ENCODE data around the gene UGT1A6. TPM values are rescaled to one million over a fixed set of nuclear protein-coding genes. Genes with fewer than 3 reads are reported as not detected.

UGT1A6 gene
- polyA plus RNA-seq, 2 of the 4 experiments (the other 2 are of a cell fraction) = 2.5 to 3.5 TPM

- no peak for TF ChIP-seq ELK1 (IDR thresholded peaks at IDR 0.05; ENCODE audit: low read depth, low read length)
- TF ChIP-seq MAX (IDR thresholded peaks at IDR 0.05) = no peak
- TF ChIP-seq CBX2 (IDR thresholded peaks at IDR 0.05; ENCODE audit: borderline replicate concordance, low read depth) = no peak
- no peak for TF ChIP-seq HEYL (CRISPR knock-in tag; IDR thresholded peaks at IDR 0.05)
- no peak for TF ChIP-seq NPAS2 (CRISPR knock-in tag; IDR thresholded peaks at IDR 0.05; ENCODE audit: borderline replicate concordance)
- TF ChIP-seq NFE2L2 (conservative IDR thresholded peaks at IDR 0.05; ENCODE audit: low read length) = no peak
- TF ChIP-seq HOXB5 (CRISPR knock-in tag; IDR thresholded peaks at IDR 0.05) = no peak
- TF ChIP-seq CEBPB (IDR thresholded peaks at IDR 0.05) = no peak
- TF ChIP-seq, protein P1, sequence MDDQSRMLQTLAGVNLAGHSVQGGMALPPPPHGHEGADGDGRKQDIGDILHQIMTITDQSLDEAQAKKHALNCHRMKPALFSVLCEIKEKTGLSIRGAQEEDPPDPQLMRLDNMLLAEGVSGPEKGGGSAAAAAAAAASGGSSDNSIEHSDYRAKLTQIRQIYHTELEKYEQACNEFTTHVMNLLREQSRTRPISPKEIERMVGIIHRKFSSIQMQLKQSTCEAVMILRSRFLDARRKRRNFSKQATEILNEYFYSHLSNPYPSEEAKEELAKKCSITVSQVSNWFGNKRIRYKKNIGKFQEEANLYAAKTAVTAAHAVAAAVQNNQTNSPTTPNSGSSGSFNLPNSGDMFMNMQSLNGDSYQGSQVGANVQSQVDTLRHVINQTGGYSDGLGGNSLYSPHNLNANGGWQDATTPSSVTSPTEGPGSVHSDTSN (IDR thresholded peaks at IDR 0.05) = no peak
Measured at GRCh38 chr2:233740870-233741269, 48.2 kb downstream of the UGT1A6 start (continued).

DNA sequence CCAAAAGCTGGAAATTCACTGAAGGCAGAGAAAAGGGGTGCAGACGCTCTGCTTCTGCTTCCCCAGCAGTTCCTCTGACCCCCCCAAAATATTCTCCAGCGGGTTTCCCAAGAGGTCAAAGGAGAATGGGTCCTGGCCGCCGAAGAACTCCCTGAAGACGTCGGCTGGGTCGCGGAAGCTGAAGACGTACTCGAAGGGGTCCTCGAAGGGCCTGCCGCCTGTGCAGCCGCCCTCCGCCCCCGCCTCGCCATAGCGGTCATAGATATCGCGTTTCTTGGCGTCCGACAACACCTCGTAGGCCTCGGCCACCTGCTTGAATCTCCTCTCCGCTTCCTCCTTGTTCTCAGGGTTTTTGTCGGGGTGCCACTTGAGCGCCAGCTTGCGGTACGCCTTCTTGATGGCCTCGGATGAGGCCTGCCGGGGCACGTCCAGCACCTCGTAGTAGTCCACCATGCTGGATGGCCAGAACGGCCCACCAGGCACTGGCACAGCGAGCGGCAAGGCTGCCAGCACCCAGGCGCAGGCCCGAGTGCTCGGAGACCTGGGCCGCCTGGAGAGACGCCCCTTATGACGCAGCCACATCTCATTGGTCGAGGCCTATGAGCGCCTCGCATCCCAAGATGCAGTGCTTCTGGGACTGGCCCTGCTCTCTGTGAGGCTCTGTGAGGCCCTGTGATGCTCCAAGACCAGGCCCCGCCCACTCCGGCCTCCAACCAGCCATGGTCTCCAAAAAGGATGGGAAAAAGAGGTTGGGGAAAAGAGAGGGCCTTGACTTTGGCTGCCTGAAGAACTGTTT lies 51.0 kb downstream of the UGT1A6 start:
- DNase-seq (ENCODE audit: low read depth in 1 of 2, low spot score in 1 of 2) (no peak), FAIRE-seq (no peak), ATAC-seq (no peak)
- 94% methylated on average over 38 of the region's 46 CpGs for WGBS (ENCODE audit: missing lambda C conversion rate)
- TF ChIP-seq, protein P2, sequence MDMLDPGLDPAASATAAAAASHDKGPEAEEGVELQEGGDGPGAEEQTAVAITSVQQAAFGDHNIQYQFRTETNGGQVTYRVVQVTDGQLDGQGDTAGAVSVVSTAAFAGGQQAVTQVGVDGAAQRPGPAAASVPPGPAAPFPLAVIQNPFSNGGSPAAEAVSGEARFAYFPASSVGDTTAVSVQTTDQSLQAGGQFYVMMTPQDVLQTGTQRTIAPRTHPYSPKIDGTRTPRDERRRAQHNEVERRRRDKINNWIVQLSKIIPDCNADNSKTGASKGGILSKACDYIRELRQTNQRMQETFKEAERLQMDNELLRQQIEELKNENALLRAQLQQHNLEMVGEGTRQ (IDR thresholded peaks at IDR 0.05) = no peak
- TF ChIP-seq GATA3 (IDR thresholded peaks at IDR 0.05; ENCODE audit: borderline replicate concordance) (no peak), MAFK (IDR thresholded peaks at IDR 0.05; ENCODE audit: partially characterized antibody) (no peak), JUNB (IDR thresholded peaks at IDR 0.05) (no peak), CEBPB (IDR thresholded peaks at IDR 0.05) (no peak), SREBF2 (IDR thresholded peaks at IDR 0.05) (no peak), BHLHE40 (IDR thresholded peaks at IDR 0.05; ENCODE audit: low read depth, low read length) (no peak), CBX8 (IDR thresholded peaks at IDR 0.05) (no peak), POLR2AphosphoS2 (conservative IDR thresholded peaks at IDR 0.05; ENCODE audit: low read length) (no peak), ZNF302 (CRISPR knock-in tag; IDR thresholded peaks at IDR 0.05) (no peak), NFE2L2 (conservative IDR thresholded peaks at IDR 0.05; ENCODE audit: low read length) (no peak)
- TF ChIP-seq, protein P3, sequence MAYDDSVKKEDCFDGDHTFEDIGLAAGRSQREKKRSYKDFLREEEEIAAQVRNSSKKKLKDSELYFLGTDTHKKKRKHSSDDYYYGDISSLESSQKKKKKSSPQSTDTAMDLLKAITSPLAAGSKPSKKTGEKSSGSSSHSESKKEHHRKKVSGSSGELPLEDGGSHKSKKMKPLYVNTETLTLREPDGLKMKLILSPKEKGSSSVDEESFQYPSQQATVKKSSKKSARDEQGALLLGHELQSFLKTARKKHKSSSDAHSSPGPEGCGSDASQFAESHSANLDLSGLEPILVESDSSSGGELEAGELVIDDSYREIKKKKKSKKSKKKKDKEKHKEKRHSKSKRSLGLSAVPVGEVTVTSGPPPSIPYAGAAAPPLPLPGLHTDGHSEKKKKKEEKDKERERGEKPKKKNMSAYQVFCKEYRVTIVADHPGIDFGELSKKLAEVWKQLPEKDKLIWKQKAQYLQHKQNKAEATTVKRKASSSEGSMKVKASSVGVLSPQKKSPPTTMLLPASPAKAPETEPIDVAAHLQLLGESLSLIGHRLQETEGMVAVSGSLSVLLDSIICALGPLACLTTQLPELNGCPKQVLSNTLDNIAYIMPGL (CRISPR knock-in tag; IDR thresholded peaks at IDR 0.05; ENCODE audit: borderline replicate concordance) = no peak
- TF ChIP-seq, protein P1 (IDR thresholded peaks at IDR 0.05) = no peak
- TF ChIP-seq, protein P4, sequence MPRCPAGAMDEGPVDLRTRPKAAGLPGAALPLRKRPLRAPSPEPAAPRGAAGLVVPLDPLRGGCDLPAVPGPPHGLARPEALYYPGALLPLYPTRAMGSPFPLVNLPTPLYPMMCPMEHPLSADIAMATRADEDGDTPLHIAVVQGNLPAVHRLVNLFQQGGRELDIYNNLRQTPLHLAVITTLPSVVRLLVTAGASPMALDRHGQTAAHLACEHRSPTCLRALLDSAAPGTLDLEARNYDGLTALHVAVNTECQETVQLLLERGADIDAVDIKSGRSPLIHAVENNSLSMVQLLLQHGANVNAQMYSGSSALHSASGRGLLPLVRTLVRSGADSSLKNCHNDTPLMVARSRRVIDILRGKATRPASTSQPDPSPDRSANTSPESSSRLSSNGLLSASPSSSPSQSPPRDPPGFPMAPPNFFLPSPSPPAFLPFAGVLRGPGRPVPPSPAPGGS (IDR thresholded peaks at IDR 0.05) = no peak
- Histone ChIP-seq H3K27ac (peak overlapping the region; percentile 89 to 92), H3K9me3 (peaks cover 59% of the 10 kb centered on the region), H3K4me1 (peaks cover 29% of the 10 kb centered on the region), H3K4me2 (no peak overlapping the region), H3K4me3 (no peak overlapping the region)
- ChIA-PET CTCF (no interaction called here), POLR2A (no interaction called here)

Measured in A549 (cell line).